ENCODE results near the gene SHC4.
"Not testable (repeated sequence)": the region's sequence is repeated elsewhere in the genome, so short reads cannot be mapped to it uniquely, and the experiment has no call there.

Gene SHC4

DNA sequence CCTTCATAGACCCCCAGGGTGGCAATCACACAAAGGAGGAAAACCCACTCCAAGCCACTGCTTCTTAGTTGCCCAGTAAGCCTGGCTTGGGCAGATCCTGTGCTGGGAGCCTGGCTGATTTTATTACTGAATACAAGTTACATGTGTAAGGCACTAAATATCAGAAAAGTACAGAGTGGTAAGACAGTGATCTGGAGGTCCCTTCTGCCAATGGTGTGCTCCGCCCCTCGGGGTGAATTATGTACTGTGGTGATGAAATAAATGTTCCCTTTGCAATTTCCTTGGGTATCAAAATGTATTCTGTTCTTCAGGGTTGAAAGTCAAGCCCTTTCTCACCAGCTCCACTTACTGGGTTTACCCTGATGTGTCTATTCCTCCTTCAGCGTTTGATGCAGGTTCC lies 47.0 kb downstream of the SHC4 start:
- no peak for DNase-seq

DNA sequence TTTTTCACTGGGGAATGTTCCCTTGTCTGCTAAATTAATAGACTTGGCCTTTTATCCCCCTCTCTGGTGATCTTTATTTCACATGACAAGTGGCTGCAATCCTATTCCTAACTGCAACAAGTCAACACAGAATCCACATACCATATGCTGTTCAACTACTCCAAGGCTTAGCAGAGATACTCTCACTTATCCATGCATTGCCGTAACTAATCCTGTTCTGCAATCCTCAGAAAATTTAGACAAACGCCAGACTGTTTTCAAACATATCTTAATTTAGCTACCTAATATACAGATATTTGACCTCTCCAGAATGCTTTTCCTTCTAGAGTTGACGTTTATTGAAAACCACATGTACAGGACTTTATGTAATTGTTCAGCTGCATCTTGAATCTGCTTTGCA lies 47.9 kb downstream of the SHC4 start:
- no peak for DNase-seq

DNA sequence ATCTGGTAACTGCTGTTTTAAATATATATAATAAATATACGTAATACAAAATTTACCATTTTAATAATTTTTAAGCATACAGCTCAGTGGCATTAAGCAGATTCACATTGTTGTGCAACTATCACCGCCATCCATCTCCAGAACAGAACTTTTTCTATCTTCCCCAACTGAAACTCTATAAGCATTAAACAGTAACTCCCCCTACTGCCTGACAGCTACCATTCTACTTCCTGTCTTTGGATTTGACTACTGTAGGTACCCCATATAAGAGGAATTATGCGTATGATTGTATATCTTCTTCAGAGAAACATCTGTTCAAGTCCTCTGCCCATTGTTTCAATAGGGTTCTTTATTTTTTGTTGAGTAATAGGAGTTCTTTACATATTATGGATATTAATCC lies 49.0 kb downstream of the SHC4 start:
- peak; percentile 35 for DNase-seq

DNA sequence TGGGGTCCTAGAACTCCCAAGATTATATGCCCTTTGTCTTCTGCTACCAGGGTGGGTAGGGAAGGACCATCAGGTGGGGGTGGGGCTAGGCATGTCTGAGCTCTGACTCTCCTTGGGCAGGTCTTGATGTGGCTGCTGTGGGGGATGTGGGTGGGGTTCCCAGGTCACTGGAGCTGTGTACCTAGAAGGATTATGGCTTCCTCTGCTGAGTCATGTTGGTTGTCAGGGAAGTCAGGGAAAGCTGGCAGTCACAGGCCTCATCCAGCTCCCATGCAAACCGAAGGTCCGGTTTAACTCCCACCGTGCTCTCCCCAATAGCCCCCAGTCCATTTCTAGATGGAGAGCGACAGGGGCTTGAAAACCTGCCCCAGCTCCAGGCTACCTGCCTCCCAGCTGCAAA lies 50.6 kb downstream of the SHC4 start:
- DNase-seq = no peak

DNA sequence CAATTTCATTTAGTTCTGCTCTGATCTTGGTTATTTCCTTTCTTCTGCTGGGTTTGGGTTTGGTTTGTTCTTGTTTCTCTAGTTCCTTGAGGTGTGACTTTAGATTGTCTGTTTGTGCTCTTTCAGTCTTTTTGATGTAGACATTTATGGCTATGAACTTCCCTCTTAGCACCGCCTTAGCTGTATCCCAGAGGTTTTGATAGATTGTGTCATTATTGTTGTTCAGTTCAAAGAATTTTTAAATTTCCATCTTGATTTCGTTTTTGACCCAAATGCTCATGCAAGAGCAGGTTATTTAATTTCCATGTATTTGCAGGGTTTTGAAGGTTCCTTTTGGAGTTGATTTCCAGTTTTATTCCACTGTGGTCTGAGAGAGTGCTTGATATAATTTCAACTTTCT lies 53.2 kb downstream of the SHC4 start:
- not testable (repeated sequence) for DNase-seq

DNA sequence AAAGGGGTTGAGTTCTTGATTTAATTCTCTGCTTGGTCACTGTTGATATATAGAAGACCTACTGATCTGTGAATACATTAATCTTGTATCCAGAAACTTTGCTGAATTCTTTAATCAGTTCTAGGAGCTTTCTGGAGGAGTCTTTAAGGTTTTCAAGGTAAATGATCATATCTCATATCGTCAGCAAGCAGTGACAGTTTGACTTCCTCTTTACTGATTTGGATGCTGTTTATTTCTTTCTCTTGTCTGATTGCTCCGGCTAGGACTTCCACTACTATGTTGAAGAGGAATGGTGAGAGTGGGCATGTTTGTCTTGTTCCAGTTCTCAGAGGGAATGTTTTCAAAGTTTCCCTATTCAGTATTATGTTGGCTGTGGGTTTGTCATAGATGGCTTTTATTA lies 54.4 kb downstream of the SHC4 start:
- DNase-seq = not testable (repeated sequence)

DNA sequence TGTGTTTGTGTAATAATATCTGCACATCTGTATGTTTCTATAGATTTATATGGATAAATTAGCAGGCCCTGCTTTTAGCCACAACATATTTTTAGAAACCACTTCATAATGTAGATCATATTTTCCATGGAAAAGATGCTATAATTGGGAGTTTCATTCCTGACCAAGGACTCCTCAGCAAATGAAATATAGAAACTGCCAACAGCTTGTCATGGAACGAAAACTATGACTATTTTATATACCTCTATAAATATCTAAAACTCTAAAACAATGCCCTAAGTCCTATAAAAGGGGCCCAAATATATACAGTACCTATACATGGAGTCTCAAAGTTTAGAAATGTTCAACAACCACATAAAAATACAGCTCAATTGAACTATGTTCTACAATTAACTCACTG lies 57.9 kb downstream of the SHC4 start:
- DNase-seq = no peak

DNA sequence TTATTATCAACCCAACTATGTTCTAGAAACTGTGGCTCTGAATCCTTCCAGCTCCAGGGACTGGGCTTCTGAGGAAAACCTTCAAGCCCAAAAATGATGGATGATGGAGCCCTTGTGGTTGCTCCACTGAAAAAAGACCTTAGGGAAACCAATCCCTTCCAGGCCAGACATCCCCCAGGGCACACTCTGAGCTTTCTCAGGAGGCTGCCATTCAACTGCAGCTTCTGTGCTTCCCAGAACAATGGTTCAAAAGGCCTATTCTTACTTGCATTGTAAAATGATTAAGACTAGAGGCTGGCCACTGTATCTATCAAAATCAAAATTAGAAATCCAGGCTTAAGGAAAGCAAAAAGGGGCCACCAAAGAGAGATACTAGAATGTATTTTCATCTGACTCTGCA lies 58.5 kb downstream of the SHC4 start:
- no peak for DNase-seq

DNA sequence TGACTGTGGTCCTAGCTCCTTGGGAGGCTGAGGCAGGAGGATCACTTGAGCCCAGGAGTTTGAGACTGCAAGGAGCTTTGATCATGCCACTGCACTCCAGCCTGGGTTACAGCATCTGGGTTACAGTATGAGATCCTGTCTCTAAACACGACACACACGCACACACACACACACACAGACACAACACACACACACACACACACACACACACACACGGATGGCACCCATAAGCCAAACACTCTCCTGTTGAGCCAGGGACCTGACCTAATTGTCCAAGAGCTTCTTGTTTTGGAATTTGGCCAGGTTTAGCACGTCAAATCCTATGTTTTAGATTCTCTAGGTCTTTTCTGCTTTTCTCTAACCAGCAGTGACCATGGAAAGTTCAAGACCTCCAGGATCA lies 59.0 kb downstream of the SHC4 start:
- DNase-seq = no peak

DNA sequence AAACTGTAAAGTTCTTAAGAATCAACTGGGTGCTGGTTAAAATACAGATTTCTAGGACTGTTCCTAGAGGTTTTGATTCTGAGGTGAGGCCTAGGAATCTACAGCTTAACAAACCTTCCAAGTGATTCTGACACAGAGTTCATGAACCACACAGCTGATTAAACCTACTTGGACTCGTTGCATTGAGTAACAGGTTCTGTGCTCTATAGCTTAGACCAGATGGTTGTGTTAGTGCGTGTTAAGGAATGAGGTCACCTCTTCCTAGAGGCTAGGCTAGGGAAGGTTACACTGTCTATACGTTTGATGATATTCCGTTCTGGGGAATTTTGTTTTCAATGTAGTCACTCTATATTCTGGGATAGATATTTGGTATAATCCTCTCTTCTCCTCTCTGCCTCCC lies 63.9 kb downstream of the SHC4 start:
- no peak for DNase-seq

DNA sequence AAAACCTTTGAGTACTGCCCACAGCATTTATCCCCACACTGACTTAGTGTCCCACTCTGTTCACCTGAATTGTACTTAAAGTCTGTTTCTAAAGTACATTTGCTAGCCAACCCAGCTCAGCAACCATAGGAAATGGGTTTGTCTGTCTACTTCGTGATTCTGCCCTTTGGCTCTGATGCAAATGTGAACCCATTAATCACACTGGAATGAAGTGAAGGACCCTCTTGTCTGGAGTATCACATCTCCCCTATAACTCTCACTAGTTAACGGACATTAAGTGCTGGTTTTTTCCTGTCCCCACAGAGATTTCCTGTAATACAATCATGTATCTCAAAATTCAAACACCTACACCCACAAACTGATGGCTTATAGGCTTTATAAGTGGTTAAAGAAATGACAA lies 65.3 kb downstream of the SHC4 start:
- DNase-seq = no peak

DNA sequence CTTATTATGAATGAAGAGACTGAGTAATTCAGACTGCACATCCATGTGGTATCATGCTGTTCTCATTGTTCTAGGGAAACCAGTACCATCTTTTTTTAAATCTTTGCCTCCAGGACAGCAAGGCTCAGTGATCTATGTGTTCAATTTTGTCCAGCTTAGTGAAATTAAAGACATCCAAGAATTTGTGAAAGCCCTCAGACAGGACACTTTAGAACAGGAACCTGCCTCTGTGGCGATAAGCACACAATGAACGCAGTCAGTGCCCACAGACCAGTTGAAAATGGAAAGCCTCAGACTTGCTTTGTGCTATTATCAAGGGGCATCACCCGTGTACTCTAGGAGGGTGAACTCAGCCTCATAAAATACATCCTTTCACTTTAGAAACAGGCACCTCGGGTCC lies 65.7 kb downstream of the SHC4 start:
- DNase-seq = no peak

DNA sequence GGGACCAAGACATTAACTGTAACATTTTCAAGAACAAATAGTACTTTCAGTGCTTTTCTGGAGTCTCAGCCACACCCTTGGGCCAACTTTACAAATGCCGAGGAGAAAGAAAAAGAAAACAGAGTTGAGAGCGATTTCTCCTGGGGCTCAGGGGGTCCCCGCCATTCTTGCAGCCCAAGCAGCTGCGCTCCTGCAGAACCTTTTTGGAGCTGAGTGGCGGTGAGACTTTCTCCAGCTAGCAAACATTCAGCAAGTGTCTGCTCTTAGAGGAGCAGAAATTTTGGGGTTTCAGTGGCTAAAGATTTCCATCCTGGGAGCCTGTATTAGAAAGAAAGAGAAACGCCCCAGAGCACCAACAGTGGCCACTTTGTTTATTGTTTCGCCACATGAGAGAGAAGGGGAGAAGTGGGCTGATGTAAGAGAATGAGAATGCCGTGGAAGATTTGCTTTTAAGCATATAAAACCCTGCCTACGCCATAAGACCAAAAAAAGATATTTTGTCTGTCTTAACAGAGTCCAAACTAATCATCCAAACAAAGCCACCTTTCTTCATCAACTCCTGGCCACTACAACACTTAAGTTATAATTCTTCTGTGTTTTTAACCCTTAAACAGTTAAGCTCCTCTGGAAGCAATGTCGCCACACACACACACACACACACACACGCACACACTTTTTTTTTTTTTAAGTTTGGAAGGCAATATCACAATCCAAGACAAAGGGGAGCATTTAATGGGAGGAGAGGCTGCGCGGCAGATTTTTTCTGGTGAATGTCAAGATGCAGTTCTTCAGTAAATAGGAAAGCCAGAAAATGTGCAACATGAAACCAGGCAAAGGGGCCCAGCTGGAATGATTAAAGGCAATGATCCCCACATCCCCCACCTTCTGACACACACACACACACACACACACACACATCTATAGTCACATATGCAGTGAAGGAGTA lies 66.6 kb downstream of the SHC4 start:
- DNase-seq = peak; percentile 68

DNA sequence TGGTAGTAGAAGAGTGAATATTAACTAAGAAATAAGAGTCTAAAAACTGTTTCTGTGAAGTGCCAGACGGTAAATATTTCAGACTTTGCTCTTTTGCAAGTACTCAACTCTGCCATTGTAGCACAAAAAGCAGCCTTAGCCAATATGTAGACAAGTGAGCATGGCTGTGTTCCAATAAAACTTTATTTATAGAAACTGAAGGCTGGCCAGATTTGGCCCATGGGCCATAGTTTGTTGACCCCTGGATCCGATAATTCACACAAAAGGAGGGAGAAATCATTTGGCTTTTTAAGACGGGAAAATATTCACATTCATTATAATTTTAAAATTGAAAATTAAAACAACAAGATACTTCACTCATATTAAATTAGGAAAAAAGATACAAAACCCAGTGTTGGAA lies 70.4 kb downstream of the SHC4 start:
- no peak for DNase-seq

DNA sequence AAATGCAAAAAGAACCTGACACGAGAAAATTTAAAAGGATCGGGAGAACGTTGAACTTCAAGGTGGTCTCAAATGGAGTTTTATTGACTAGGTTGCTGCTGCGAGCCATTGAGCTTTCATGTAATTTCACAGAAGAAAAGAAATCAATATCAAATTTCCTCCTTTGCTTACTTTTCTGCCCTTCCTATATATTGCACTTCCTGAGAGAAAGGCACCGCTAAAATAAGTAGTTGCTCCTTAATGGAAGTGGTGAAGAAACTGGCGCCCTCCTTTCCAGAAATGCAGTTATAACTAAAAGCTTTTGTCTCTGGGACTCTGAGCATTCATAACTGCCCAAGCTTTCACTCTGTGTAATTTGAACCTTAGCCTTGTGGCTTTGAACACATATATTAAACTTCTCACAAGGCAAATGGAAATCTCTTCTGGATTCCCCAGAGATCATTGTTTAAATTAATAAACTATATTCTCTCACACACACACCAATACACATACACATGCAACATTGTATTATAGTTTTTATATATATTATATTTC lies 72.4 kb downstream of the SHC4 start:
- no peak for DNase-seq

DNA sequence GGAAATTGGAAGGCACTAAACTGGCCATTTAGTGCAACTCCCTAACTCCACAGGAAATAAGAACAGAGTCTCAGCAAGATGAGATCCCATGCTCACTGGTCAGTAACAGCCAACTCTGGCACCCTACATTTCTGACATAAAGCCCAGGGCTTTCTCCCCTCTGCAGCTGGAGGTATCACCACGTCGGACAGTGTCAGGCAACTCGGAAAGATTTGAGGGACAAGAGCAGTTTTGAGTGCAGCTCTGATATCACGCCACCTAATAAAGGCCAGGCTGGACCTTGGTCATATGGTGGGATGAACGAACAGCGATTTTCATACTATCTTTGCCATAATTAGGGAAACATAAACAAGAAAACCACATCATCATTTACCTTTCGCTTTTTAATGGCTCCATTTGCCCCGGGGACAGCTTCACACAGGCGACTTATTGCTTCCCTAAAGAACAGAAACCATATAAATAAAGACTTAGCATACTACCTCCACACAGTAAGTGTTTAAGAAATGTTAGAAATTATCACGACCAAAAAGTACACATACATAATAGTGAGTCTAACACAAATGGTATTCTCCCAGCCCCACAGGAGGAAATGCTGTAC lies 73.2 kb downstream of the SHC4 start:
- no peak for DNase-seq

DNA sequence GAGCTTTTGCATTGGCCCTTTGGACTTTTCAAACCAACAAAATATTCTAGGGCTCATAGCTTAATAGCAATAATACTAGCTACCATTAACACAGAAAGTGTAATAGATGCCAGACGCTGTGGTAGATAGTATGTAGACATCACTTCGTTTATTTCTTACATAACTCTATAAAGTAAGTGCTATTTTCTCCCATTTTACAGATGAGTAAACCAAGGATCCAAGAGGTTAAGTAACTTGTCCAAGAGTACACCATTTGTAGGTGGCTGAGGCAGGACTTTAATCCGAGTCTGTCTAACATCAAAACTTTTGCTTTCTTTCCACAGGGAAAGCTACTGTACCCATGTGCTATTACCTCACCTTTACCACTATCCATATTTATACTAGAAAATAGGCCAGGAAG lies 73.8 kb downstream of the SHC4 start:
- no peak for DNase-seq

DNA sequence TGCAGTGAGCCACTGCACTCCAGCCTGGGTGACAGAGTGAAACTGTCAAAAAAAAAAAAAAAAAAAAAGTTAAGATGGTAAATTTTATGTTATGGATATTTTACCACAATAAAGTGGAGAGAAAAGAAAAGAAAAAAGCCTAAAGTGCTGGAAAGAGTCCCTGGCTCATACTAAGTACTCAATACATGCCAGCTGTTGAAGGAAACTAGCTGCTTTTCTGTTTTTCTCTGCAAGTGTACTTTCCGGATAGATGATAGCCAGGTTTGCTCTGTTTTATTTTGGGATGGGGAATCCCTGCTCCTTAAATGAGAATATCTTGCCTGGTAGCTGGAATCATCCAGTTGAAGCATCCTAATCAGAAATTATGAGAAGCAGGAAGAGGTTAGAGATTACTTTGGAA lies 74.9 kb downstream of the SHC4 start:
- DNase-seq = no peak

DNA sequence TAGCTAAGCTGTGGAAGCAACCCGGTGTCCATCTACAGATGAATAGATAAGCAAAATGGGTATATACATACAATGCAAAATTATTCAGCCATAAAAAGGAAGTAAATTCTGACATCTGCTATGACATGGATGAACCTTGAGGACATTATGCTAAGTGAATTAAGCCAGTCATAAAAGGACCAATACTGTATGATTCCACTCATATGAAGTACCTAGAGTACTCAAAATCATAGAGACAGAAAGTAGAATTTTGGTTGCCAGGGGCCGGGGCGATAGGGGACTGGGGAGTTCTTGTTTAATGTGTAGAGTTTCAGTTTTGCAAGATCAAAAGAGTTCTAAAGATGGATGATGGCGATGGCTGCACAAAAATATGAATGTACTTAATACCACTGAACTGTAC lies 75.5 kb downstream of the SHC4 start:
- no peak for DNase-seq

DNA sequence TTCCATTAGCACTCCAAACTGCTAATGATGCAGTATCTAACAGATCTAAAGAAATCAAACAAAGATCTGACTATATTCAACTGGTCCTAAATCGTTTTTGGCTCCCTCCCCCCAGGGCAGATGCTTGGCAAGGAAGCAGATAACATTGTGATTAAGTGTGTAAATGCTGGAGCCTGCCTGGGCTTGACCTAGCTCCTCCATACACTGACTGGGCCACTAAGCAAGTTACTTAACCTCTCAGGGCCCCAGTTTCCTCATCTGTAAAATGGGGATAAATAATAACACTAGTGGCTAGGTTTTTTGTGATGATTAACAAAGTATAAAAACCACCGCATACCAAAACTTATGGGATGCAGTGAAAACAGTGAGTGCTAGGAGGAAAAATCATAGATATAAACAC lies 76.6 kb downstream of the SHC4 start:
- DNase-seq = no peak

DNA sequence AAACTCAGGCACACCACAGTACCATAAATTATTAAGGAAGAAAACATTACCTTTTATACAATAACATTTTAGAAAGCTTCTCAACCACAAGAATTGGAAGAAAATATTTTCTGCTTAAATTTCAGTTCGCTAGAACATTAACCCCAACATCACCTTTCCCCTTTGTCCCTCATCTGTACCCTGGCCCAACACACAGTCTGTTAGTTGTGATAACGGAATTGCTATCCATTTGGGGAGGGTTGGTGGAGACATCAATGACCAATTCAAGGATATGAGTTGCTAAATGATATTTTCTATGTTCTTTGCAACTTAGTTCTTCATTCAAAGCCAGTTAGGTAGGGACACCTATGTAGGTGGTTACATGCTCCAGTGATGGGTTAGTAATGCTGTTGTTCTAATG lies 80.0 kb downstream of the SHC4 start:
- no peak for DNase-seq

DNA sequence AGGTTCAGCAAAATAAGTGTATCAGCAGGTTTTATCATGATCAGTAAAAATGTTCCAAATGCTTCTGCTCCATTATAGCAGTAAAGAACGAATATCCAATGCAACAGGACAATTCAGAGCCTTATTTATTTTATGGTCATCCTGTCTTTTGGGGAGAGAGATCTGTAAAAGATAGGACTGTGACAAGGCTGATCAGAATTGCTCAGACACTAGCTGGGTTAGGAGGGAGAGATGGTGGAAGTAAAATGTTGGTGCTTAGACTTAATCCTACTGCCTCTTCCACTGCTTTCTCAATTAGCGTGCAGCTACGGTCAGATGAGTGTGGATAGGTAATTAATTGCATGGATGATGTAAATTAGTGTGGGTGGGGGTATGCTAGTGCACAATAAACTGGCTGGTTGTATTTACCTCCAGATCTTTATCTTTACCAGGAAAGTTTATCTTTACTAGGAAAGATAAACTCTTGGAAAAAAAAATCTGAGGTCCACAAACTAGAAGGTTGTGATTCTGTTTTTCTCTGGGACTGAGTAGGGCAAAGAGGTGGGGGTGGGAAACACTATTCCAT lies 83.6 kb downstream of the SHC4 start:
- DNase-seq = no peak

DNA sequence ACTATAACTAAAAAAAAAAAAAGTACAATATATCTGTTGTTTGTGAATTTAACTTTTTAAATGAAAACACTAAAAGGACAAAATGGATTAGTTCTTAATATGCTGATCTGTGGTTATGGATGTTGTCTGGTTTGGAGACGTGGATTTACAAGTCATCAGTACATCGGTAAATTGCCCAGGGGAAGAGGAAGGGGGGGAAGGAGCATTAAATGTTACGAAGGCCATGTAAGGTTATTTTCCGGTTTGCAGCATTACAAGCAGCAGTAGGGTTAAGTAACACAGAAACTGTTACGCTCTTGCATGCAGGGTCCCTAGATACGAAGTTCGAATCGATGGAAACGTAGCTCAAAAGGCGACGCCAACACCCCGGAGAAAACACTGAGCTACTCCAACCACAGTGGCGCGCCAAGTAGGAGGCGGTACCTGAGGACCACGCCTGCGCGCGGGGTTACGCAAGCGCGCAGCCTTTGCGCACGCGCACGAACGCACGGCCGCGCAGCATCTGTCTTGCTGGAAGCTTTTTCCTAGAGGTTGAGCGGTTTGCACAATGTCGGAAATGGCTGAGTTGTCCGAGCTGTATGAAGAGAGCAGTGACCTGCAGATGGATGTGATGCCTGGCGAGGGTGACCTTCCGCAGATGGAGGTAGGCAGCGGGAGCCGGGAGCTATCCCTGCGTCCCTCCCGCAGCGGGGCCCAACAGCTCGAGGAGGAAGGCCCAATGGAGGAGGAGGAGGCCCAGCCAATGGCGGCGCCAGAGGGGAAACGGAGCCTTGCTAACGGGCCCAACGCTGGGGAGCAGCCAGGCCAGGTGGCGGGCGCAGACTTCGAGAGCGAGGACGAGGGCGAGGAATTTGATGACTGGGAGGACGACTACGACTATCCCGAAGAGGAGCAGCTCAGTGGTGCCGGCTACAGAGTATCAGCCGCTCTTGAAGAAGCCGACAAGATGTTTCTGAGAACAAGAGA lies 85.8 kb downstream of the SHC4 start, which contains the start of gene EID1:
Gene EID1 (plus strand): TSS at position 505 of the 966 bp plus-strand sequence. CDS start 43 bp downstream, at position 548.
- peak; percentile 95 for DNase-seq

All from HCEC 1CT (cell line).